HG02678 (cell line): ENCODE data around the gene INTS1.

Experiments used
- ATAC-seq: cut with Tn5 transposase; IDR thresholded peaks from one replicate; pipeline ENCODE4 v1.9.1; 2021; ENCODE audit warnings: mild to moderate bottlenecking, moderate library complexity; ENCODE audit not compliant: unreplicated experiment

The INTS1 gene

DNA sequence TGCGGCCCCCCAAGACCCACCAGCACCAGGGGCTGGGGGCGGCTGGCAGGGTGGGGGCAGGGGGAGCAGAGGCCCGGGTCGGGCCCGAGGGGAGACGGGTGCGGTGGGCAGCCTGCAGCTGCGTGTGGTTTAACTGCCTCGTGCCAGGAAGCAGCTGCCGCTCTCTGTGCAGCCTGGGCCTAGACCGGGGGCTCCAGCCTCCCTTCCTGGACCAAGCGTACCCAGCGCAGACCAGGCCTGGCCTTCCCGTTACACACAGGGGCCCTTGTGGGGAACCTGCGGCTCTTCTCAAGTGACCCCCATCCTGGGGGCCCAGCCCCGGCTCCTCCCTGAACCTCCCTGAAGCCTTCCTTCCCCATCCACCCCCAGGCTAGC, 6.6 kb upstream of the INTS1 start:
- ATAC-seq = no peak

DNA sequence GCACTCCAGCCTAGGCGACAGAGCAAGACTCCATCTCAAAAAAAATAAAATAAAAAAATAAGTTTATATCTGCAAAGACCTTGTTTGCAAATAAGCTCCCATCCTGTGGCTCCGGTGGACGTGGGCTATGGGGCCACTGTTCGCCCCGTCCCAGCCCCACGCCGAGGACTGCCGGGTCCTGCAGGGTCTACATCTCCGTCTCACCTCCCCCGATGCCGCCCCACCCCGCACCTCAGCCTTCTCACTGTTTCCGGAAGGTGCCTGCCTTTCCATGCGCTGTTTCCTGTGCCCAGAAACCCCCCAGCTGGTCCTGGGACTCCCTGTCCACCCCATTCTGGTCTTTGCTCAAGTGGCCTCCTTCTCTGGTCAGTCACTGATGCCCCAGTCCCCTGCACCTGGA, 5.0 kb upstream of the INTS1 start:
- ATAC-seq = no peak

DNA sequence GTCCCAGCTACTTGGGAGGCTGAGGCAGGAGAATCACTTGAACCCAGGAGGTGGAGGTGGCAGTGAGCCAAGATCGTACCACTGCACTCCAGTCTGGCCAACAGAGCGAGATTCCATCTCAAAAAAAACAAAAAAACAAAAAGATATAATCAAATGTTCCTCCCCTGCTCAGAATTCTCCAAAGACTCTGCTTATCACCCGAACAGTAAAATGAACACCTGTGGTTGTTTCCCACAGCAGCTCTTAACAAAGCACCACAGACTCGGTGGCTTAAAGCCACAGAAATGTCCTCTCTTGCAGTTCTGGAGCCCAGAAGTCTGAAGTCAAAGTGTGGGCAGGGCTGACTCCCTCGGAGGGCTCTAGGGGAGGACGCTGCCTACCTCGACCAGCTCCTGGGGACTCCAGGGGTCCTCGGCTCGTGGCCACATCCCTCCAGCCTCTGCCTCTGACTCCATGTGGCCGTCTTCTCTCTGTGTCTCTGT, 4.1 kb upstream of the INTS1 start:
- ATAC-seq = no peak

- ATAC-seq = no peak
Measured at GRCh38 chr7:1505731-1506550, 1.8 kb upstream of the INTS1 start.

GRCh38 chr7:1503390-1503789, 799 bp downstream of the INTS1 start:
- no peak for ATAC-seq

DNA sequence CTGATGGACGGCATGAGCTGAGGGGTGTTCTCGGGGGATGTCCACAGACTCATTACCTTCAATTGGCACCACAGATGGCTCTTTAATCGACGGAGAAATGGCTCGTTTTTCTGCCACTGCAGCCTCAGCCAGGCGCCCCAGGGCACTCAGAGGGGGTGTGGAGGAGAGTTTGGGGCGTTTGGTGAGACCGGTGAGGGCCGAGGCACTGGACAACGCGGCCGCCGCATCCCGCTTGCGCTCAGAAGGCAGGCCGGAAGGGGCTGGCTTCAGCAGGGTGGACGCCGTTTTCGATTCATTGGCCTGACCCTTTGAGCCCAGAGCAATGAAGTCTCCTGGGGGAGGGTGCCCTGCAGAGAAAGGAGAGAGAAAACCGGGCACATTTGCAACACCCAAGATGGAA, 1.3 kb downstream of the INTS1 start:
- ATAC-seq = no peak

DNA sequence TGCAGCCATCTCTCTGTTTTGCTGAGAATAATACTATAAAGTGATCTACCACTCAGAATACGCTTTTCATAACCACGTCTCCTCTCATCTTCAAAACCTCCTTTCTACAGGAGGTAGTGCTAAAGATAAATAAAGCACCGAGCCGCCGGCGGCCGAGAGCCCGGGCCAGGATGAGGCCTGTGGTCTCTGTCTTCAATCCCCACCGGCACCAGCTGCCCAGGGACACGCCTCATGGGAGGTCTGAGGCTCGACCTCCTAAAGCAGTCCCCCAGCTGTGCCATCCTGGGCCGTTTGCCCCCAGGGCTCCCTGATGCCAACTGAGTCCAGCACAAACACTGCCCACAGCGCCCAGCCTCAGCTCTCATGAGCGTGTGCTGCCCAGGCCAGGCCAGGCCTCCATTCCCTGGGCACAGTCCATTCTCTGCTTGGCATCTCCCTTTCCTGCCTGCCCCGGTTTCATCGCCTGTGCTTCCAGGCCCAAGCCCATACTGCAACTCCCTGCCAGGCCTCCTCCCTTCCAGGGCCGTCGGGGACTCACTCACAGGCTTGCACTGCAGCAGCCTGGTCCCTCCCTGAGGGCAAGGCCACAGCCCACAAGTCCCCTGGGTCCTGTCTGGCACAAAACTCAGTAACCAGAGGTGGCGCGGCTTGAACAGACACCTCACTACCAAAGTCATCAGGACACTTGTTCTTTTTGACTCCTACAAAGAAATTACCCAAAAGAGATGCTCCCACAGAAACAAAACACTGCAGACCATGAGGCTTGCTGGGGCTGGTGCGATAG, 2.5 kb downstream of the INTS1 start:
- no peak for ATAC-seq

- no peak for ATAC-seq
Measured at GRCh38 chr7:1500064-1500807, 4.0 kb downstream of the INTS1 start.

DNA sequence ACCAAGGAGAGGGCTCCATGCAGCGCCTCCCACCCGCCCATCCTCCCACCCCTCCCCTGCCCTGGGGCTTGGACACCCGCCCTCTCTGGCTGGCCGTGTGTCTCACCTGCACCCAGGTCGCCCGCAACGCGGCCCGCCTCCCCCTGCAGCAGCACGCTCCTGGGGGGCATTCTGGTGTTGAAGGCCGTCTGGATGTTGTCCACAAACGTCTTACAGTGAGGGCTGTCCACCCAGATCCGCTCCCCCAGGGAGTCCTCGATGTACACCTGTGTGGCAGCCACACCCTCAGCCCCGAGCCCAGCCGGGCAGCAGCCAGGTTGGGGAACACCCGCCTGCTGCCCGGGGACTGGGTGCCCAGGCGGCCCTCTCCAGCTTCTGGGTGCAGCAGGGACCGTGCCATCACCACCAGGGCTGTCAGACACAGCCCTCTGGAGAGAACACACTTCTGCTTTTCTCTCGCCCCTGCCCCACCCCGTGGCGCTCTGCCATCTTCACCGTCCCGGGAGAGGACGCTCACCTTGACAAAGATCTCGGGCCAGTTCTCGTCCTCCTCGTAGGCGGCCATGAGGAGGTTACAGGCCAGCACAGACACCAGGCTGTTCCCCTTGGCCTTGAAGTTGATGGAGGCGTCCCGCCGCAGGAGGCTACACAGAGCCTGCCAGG, 4.7 kb downstream of the INTS1 start:
- no peak for ATAC-seq

- no peak for ATAC-seq
Measured at GRCh38 chr7:1498370-1499305, 5.6 kb downstream of the INTS1 start.

- no peak for ATAC-seq
Measured at GRCh38 chr7:1497293-1497927, 6.8 kb downstream of the INTS1 start.

GRCh38 chr7:1496531-1497292, 7.5 kb downstream of the INTS1 start:
- ATAC-seq = no peak

DNA sequence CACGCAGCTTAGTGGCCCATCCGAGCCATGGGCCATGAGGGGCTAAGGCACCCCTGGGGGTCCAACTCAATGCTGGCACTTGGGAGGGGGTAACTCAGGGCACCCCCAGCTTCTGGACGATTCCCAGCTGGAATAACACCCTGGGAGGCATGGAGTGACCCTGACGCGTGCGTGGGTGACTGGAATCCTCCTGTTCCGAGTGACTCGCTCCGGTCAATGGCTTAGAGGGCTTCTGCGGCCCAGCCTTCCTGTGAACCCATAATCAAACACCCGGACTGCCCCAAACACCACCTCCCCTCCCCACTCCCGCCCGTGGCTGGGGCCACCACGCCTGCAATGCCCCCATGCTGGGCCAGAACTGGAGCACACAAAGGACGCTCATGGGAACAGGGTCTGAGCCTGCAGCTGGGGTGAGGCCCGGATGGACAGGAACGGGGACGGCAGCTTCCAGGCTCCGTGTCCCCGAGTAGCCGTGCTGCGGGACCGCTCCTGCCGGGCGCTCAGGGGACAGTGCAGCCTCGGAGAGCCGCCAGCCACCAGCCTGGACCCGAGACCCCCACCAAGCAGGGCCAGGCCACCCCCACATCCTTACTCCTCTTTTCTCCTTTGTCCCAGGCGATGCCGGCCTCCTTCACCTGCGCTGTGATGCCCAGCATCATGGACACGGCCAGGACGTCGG, 8.5 kb downstream of the INTS1 start:
- no peak for ATAC-seq

DNA sequence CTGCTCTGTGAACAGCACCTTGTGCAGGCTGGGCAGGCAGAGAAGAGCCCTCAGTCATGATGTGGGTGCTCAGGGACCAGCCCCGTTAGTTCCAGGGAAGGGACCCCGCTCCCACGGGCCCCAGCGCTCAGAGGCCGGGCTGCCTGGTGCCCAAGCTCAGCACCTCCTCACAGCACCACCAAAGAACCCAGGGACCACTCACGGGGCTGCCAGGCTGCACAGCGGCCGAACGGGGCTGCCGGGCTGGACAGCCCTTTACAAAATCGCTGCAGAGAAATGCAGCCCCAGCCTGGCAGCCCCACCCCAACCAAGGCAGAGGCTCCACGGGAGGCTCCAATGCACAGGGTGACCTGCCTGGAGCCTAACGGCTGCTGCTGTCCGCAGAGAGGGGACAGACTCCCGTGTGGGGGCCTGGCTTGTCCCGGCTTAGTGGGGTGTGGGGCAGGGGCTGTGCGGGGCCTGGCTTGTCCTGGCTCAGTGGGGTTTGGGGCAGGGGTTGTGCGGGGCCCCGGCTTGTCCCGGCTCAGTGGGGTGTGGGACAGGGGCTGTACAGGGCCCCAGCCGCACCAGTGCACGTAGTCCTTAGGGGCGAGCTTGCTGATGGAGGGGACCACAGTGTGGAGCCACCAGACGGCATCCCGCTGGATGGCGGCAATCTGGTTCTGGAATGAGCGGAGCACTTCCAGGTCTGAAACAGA, 9.2 kb downstream of the INTS1 start:
- no peak for ATAC-seq

DNA sequence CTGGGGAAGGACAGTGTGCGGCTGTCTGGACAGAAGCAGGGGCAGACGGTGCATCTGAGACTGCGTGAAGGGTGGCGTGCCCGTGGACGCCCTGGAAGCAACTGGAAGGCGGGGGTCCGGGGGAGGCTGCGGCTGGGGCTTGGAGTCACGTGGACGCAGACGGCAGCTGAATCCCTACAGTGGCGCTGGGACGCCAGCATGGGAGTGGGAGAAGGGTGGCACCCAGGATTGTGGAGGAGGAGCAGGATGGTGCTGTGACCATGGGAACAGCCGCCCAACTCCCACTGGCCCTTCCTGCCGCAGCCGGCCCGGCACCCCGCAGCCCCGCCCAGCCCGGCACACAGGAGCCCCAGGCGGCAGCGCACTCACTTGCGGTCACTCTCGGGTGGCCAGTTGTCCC, 9.7 kb downstream of the INTS1 start:
- ATAC-seq = no peak

DNA sequence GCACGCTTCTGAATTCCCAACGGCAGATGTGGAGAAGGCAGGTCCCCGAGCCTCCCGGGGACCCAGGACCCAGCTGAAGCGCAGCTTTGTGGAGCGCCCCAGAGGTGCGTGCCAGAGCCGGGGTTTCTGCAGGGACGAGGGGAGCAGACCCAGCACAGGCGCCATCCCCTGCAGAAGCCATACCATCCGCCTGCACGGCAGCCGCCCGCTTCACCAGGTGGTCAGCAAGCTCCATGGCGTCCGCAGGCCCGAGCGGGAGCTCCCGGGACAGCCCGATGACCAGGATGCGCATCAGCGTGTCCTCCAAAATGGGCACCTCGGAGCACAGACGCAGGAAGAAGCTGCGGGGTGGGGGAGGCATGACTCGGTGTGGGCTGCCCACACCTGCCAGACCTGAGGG, 10.6 kb downstream of the INTS1 start:
- no peak for ATAC-seq

GRCh38 chr7:1493129-1493528, 11.1 kb downstream of the INTS1 start:
- ATAC-seq = no peak

DNA sequence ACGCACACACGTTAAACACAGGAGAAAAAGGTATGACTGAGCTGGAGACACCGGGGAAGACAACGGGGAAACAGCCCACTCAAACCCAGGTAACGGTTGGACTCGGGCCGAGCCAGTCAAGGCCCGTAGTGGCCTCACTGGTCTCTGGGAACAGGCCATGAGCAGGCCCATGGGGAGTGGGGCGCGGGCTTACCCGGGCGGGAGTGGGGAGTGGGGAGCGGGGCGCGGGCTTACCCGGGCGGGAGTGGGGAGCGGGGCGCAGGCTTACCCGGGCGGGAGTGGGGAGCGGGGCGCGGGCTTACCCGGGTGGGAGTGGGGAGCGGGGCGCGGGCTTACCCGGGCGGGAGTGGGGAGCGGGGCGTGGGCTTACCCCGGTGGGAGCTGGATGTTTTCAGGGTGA, 11.5 kb downstream of the INTS1 start:
- ATAC-seq = no peak
